ENCODE measurements around the gene PLIN1.

PLIN1 gene

DNA sequence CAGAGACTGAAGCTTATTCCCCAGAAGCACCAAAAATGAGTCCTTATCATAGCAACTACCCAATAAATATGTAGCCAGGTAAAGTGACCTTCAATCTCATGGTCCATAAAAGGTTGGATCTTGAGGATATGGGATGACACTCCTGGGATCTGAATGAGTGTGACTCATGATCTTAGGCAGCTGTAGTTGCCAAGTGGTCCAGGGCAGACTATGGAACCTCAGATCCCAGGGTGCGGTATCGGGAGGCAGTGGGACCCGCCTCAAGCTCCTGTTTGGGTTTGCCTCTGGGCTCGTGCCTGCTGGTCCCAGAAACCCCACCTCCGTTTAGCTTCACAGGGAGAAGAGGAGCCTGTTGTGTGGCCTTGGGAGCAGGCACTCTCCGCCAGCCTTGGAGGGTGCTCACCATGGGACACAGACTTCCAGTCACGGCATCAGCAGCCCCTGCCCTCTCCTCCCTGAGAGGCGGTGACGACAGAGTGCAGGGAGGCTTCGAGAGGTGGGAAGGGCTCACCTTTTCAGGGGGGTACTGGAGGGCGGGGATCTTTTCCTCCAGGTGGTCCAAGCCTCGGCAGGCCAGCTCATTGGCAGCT lies 8.1 kb downstream of the PLIN1 start:
- peaks cover 3% of the 10 kb centered on the region for H3K4me1 ChIP-seq (ENCODE audit: control insufficient read depth, insufficient read depth, low read length)
- H3K27me3 ChIP-seq (ENCODE audit: control insufficient read depth, insufficient read depth, low read length), result no peaks in the 10 kb centered on the region
- H3K9ac ChIP-seq (ENCODE audit: low read depth, low read length), result no peak overlapping the region
- H3K4me2 ChIP-seq (ENCODE audit: low read length), result no peak overlapping the region
- H3K4me3 ChIP-seq (ENCODE audit: low read length), result no peak overlapping the region
- no peaks in the 10 kb centered on the region for H3K36me3 ChIP-seq (ENCODE audit: insufficient read depth, low read length)
- no peaks in the 10 kb centered on the region for H3K9me3 ChIP-seq (replicated peaks; ENCODE audit: low read length)

DNA sequence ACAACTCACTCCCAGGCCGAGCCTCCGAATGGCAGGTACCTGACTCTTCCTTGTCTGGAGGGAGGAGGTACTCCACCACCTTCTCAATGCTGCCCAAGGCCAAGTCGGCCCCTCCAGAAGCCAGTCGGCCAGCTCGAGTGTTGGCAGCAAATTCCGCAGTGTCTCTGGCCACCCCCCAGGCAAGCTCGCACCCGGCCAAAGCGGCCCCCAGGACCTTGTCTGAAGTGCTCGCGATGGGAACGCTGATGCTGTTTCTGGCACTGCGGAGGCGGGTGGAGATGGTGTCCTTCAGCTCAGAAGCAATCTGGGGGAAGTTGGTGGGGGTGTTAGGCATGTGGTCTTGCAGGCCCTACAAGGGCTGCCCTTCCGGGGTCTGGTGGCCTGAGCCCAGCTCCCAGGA lies 9.2 kb downstream of the PLIN1 start:
- Histone ChIP-seq H3K27me3 (ENCODE audit: control insufficient read depth, insufficient read depth, low read length) (no peaks in the 10 kb centered on the region), H3K9ac (ENCODE audit: low read depth, low read length) (no peak overlapping the region), H3K4me3 (ENCODE audit: low read length) (no peak overlapping the region), H3K4me2 (ENCODE audit: low read length) (no peak overlapping the region), H3K9me3 (replicated peaks; ENCODE audit: low read length) (no peaks in the 10 kb centered on the region), H3K4me1 (ENCODE audit: control insufficient read depth, insufficient read depth, low read length) (peaks cover 13% of the 10 kb centered on the region), H3K36me3 (ENCODE audit: insufficient read depth, low read length) (no peaks in the 10 kb centered on the region)

DNA sequence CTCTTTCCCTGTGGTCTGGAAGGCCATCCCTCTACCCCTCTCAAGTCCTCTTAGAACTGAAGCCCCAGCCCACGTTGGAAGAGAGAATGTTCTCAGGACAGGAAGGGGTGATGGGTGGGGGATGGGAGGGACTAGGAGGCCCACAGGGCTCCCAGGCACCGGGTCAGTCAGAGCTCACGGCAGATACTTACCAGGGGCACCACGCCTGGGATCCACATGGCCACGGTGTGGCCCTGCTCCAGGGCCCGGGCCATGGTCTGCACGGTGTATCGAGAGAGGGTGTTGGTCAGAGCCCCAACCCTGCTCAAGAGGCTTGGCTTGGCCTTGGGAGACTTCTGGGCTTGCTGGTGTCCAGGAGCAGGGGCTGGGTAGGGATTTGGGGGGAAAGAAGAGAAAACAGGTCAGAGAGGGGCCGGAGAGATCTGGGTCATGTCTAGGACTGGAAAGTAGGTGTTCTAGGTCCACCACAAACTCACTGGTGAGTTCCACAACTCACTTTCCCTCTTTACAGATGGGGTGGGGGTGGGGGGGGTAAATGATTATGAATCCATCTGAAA lies 9.8 kb downstream of the PLIN1 start:
- Histone ChIP-seq H3K27me3 (ENCODE audit: control insufficient read depth, insufficient read depth, low read length) (no peaks in the 10 kb centered on the region), H3K4me1 (ENCODE audit: control insufficient read depth, insufficient read depth, low read length) (peaks cover 18% of the 10 kb centered on the region), H3K36me3 (ENCODE audit: insufficient read depth, low read length) (no peaks in the 10 kb centered on the region), H3K9me3 (replicated peaks; ENCODE audit: low read length) (no peaks in the 10 kb centered on the region), H3K9ac (ENCODE audit: low read depth, low read length) (no peak overlapping the region), H3K4me2 (ENCODE audit: low read length) (no peak overlapping the region), H3K4me3 (ENCODE audit: low read length) (no peak overlapping the region)

DNA sequence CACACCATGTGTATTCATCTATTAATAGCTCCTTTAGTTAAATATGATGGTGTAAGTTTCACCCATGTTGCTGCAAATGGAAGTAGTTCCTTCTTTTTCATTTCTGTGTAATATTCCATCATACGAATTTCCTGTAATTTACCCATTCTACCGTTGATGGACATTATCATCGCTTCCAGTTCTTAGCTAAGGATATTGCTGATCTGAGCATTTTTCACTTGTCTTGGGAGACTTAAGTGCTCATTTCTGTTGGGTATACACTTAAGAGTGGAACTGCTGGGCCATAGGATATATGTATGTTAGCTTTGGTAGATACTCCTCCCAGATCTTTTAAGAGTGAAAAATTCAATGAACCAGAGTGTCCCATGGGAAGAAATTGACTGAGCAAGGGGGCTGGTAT lies 11.0 kb downstream of the PLIN1 start:
- H3K27me3 ChIP-seq (ENCODE audit: control insufficient read depth, insufficient read depth, low read length), result no peaks in the 10 kb centered on the region
- H3K4me3 ChIP-seq (ENCODE audit: low read length), result no peak overlapping the region
- H3K4me2 ChIP-seq (ENCODE audit: low read length), result no peak overlapping the region
- H3K9me3 ChIP-seq (replicated peaks; ENCODE audit: low read length), result no peaks in the 10 kb centered on the region
- H3K36me3 ChIP-seq (ENCODE audit: insufficient read depth, low read length), result no peaks in the 10 kb centered on the region
- H3K9ac ChIP-seq (ENCODE audit: low read depth, low read length), result no peak overlapping the region
- peaks cover 21% of the 10 kb centered on the region for H3K4me1 ChIP-seq (ENCODE audit: control insufficient read depth, insufficient read depth, low read length)

DNA sequence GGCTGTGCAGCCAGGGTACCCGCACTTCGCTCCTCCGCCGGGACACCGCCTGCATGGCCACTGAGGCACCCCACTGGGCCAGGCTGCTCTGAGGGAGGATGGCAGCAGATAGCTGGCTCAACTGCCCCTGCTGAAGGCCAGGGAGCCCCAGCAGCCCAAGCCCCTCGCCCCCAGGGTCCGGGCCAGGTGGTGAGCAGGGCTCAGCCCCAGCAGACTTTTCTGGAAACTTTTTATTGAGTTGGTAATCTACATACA lies 11.5 kb downstream of the PLIN1 start:
- Histone ChIP-seq H3K9ac (ENCODE audit: low read depth, low read length) (no peak overlapping the region), H3K4me1 (ENCODE audit: control insufficient read depth, insufficient read depth, low read length) (peaks cover 27% of the 10 kb centered on the region), H3K9me3 (replicated peaks; ENCODE audit: low read length) (no peaks in the 10 kb centered on the region), H3K4me3 (ENCODE audit: low read length) (no peak overlapping the region), H3K27me3 (ENCODE audit: control insufficient read depth, insufficient read depth, low read length) (no peaks in the 10 kb centered on the region), H3K36me3 (ENCODE audit: insufficient read depth, low read length) (no peaks in the 10 kb centered on the region), H3K4me2 (ENCODE audit: low read length) (no peak overlapping the region)

DNA sequence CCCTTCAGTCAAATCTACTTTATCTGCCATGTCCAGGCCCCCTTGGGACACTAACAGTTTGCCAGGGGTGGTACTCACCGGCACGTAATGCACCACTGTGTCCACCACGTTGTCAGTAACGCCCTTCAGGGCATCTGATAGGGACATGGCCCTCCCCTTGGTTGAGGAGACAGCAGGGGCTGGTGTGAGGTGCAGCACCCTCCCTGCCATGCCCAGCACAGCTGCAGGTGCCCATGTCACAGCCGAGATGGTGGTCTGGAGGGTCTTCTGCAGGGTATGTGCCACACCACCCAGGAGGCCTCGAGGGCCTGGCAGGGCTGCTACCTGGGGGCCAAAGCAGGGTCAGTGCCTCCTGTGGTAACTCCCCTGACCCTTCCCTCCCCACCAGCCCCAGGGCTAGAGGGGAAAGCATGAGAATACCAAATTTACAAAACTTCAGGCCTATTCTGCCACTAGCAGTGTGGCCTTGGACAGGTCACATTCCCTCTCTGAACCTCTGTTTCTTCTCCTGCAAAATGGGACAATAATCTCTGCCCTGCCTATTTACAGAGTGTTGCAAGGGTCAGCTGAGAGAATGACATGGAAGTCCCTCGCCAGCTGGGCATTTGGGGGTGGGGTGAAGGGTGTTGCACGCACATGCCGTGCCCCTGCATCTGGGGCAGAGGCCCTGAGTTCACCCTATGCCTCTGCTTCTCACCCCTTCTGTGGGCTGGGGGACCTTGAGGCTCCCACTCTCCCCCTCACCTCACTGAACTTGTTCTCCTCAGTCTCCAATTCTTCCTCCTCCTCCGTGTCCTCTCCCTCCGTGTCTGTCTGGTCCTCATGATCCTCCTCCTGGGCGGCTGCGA lies 12.1 kb downstream of the PLIN1 start:
- H3K4me2 ChIP-seq (ENCODE audit: low read length), result no peak overlapping the region
- no peaks in the 10 kb centered on the region for H3K36me3 ChIP-seq (ENCODE audit: insufficient read depth, low read length)
- no peak overlapping the region for H3K9ac ChIP-seq (ENCODE audit: low read depth, low read length)
- H3K4me3 ChIP-seq (ENCODE audit: low read length), result no peak overlapping the region
- H3K4me1 ChIP-seq (ENCODE audit: control insufficient read depth, insufficient read depth, low read length), result peaks cover 29% of the 10 kb centered on the region
- no peaks in the 10 kb centered on the region for H3K27me3 ChIP-seq (ENCODE audit: control insufficient read depth, insufficient read depth, low read length)
- no peaks in the 10 kb centered on the region for H3K9me3 ChIP-seq (replicated peaks; ENCODE audit: low read length)

DNA sequence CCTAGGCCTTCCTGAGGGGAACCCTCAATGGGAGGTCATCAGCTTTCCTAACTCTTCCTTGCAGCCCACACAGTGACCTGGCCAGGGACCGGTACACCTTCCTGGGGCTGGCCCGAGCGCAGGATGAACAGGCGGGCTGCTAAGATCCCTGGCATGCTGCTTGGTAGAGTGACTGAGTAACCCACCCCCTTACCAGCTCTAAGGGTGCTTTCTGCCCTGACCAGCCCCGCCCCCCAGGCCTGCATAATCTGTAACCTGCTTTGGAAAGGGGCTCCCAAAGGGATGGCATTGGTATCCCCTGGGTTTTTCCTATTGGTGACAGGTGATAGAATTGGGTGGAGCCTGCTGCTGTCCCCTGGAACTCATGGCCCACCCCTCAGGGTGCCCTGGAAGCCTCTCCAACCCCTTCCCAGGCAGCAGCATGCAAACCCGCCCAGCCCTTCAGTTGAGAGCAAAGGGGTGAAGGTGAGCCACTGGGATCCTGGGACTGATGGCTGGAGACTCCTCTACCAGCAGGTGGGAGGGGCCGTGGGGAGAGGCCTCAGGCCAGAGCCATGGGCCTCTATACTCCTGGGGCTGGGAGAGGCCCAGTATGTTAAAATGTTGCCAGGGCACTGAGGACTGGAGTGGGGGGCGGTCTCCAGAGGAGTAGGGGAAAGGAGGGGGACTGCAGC lies 12.8 kb downstream of the PLIN1 start:
- Histone ChIP-seq H3K4me1 (ENCODE audit: control insufficient read depth, insufficient read depth, low read length) (peaks cover 31% of the 10 kb centered on the region), H3K4me3 (ENCODE audit: low read length) (no peak overlapping the region), H3K4me2 (ENCODE audit: low read length) (peak overlapping the region; percentile 81), H3K9me3 (replicated peaks; ENCODE audit: low read length) (no peaks in the 10 kb centered on the region), H3K27me3 (ENCODE audit: control insufficient read depth, insufficient read depth, low read length) (no peaks in the 10 kb centered on the region), H3K36me3 (ENCODE audit: insufficient read depth, low read length) (no peaks in the 10 kb centered on the region), H3K9ac (ENCODE audit: low read depth, low read length) (peak overlapping the region; percentile 79)

DNA sequence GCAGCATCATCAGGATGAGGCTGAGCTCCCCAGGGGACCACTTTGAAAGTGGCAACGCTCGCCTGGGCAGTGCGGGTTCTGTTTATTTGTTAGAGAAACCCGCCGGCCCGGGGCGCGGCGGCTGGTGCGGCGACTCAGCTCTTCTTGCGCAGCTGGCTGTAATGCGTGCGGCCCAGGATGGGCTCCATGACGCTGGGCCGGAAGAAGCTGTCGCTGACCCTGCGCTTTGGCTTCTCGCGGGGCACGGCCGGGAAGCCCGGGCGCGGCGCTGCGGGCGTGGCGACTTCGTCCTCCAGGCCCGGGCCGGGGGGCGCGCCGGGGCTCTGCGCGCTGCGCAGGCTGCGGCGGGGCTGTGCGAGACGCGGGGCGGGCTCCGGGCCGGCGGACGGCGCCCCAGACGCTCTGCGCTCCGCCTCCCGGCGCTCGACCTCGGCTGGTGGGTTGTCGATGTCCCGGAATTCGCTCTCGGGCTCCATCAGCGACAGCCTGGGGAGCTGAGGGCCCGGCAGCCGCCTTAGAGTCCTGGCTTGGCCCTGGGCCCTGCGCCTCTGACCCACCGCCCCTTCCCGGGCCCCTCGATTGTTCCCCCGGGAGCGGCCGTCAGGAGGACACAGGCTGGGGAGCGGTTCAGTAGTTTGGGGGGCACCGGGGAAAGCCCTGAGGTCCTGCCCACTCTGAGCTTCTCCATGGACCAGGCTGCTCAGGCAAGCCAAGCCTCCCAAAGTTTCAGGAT lies 13.6 kb downstream of the PLIN1 start:
- peak overlapping the region; percentile 66 for H3K4me3 ChIP-seq (ENCODE audit: low read length)
- H3K9me3 ChIP-seq (replicated peaks; ENCODE audit: low read length), result no peaks in the 10 kb centered on the region
- peak overlapping the region; percentile 79 for H3K9ac ChIP-seq (ENCODE audit: low read depth, low read length)
- peak overlapping the region; percentile 81 for H3K4me2 ChIP-seq (ENCODE audit: low read length)
- H3K27me3 ChIP-seq (ENCODE audit: control insufficient read depth, insufficient read depth, low read length), result no peaks in the 10 kb centered on the region
- H3K4me1 ChIP-seq (ENCODE audit: control insufficient read depth, insufficient read depth, low read length), result peaks cover 31% of the 10 kb centered on the region
- no peaks in the 10 kb centered on the region for H3K36me3 ChIP-seq (ENCODE audit: insufficient read depth, low read length)

DNA sequence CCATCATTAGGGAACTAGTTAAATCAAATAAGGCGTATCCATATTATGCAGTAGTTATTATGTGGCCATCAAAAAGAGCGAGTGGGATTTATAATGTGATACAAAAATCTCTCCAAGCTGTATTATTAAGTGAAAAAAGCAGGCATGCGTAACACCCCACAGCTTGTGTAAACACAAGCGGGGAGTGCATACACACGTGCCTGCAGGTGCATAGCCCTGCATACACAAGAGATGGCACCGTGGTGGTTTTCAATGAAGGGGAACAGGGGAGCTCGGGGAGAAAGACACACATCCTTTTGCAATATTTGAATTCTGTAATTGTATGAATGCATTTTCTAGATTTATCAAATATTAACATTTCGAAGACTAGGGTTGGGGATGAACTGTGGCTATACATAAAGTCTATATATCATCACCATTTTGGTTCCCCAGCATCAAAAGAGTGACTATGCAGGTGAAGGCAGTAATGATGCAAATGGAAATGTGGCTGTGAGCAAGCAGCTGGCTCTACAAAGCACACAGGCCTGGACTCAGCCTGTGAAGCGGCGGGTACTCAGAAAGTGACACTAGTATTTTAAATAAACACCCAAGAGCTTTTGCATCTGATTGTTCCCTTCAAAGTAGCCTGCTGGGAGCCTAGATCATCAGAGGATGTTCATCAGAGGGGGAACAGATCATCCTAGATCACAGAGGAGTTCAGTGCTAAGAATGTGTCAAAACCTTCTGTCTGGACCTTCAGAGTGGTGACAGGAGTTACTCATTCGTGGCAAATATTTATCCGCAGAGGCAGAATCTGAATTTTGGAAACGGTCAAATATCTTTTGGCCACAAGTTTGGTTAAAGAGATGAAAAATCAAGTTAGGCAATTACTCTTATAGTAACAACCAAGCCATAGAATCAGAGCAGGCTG lies 14.5 kb downstream of the PLIN1 start:
- no peaks in the 10 kb centered on the region for H3K36me3 ChIP-seq (ENCODE audit: insufficient read depth, low read length)
- H3K4me2 ChIP-seq (ENCODE audit: low read length), result peak overlapping the region; percentile 81
- H3K4me3 ChIP-seq (ENCODE audit: low read length), result peak overlapping the region; percentile 66
- no peaks in the 10 kb centered on the region for H3K9me3 ChIP-seq (replicated peaks; ENCODE audit: low read length)
- H3K4me1 ChIP-seq (ENCODE audit: control insufficient read depth, insufficient read depth, low read length), result peaks cover 31% of the 10 kb centered on the region
- peak overlapping the region; percentile 79 for H3K9ac ChIP-seq (ENCODE audit: low read depth, low read length)
- no peaks in the 10 kb centered on the region for H3K27me3 ChIP-seq (ENCODE audit: control insufficient read depth, insufficient read depth, low read length)

DNA sequence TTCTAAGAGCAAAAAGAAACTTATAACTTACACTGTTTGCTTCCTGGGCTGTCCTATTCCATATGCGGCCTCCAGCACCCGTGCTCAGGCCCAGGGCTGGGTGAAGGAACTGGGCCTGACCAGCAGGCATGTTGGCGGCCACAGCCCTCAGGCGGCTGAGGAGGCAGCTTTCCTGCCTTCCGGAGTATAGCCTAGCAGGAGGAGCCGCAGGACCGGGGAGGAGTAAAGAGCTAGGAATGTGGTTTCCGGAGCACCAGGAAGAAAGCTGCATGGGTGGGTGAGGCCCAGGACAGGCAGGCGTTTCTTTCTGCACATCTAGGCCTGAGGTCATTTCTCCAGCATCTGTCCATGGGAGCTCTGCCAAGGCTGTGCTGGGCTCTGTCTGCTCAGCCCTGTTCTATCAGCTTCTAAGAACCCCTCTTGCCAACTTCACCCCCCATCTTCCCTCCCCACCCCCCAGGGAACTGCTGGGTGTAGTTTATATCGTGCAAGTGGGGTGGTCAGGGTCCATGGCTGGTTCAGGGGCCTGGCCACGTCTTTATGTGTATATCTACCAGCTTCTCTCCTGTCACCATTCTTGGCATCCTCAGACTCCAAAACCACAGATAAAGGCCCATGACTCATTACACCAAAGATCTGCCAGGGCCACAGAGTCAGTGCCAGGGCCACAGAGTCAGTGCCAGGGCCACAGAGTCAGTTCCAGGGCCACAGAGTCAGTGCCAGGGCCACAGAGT lies 16.1 kb downstream of the PLIN1 start:
- Histone ChIP-seq H3K9me3 (replicated peaks; ENCODE audit: low read length) (no peaks in the 10 kb centered on the region), H3K4me2 (ENCODE audit: low read length) (peak overlapping the region; percentile 79), H3K4me1 (ENCODE audit: control insufficient read depth, insufficient read depth, low read length) (peaks cover 31% of the 10 kb centered on the region), H3K27me3 (ENCODE audit: control insufficient read depth, insufficient read depth, low read length) (no peaks in the 10 kb centered on the region), H3K9ac (ENCODE audit: low read depth, low read length) (peak overlapping the region; percentile 85), H3K36me3 (ENCODE audit: insufficient read depth, low read length) (no peaks in the 10 kb centered on the region), H3K4me3 (ENCODE audit: low read length) (peak overlapping the region; percentile 48)
